ENCODE data around the gene MUC4. TPM values are rescaled to one million over a fixed set of nuclear protein-coding genes. Genes with fewer than 3 reads are reported as not detected.

Gene MUC4
- total RNA-seq, 2 donors from 2014 or later = 0.35 to 2.3 TPM

GRCh38 chr3:195752546-195753331 lies 59.0 kb downstream of the MUC4 start:
- Mint-ChIP-seq H3K4me1 (peaks cover 17% of the 10 kb centered on the region), H3K27me3 (ENCODE audit: insufficient read depth) (peaks cover 12% of the 10 kb centered on the region), H3K4me3 (no peak overlapping the region), H3K27ac (no peak overlapping the region), H3K9me3 (peaks cover under 1% of the 10 kb centered on the region), H3K36me3 (ENCODE audit: low read depth) (no peaks in the 10 kb centered on the region)
- H3K9me3 ChIP-seq (ENCODE audit: control insufficient read depth, low read length) = no peaks in the 10 kb centered on the region
- H3K4me1 ChIP-seq (ENCODE audit: control insufficient read depth, insufficient read depth, low read length) = no peaks in the 10 kb centered on the region
- peaks cover 10% of the 10 kb centered on the region for H3K27me3 ChIP-seq (ENCODE audit: control insufficient read depth, insufficient read depth, low read length, poor library complexity, severe bottlenecking)
- no peak overlapping the region for H3K4me3 ChIP-seq (ENCODE audit: low read length)
- DNase-seq = no peak
- WGBS, 2 experiments (ENCODE audit: insufficient coverage in 1 of 2, insufficient read length in 1 of 2) = 93 to 96% methylated on average over 8 to 26 of the region's 26 CpGs
- TF ChIP-seq, protein P1, sequence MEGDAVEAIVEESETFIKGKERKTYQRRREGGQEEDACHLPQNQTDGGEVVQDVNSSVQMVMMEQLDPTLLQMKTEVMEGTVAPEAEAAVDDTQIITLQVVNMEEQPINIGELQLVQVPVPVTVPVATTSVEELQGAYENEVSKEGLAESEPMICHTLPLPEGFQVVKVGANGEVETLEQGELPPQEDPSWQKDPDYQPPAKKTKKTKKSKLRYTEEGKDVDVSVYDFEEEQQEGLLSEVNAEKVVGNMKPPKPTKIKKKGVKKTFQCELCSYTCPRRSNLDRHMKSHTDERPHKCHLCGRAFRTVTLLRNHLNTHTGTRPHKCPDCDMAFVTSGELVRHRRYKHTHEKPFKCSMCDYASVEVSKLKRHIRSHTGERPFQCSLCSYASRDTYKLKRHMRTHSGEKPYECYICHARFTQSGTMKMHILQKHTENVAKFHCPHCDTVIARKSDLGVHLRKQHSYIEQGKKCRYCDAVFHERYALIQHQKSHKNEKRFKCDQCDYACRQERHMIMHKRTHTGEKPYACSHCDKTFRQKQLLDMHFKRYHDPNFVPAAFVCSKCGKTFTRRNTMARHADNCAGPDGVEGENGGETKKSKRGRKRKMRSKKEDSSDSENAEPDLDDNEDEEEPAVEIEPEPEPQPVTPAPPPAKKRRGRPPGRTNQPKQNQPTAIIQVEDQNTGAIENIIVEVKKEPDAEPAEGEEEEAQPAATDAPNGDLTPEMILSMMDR (conservative IDR thresholded peaks at IDR 0.05) = no peak
- no peak overlapping the region for H3K9ac ChIP-seq (ENCODE audit: extremely low read depth, low read length, poor library complexity, severe bottlenecking)
- H3K27ac ChIP-seq (ENCODE audit: low read depth, low read length) = no peak overlapping the region
- no peaks in the 10 kb centered on the region for H3K36me3 ChIP-seq (ENCODE audit: control insufficient read depth, insufficient read depth, low read length)

GRCh38 chr3:195752066-195752465 lies 59.7 kb downstream of the MUC4 start:
- Histone ChIP-seq H3K4me1 (ENCODE audit: control insufficient read depth, insufficient read depth, low read length) (no peaks in the 10 kb centered on the region), H3K27me3 (ENCODE audit: control insufficient read depth, insufficient read depth, low read length, poor library complexity, severe bottlenecking) (peaks cover 16% of the 10 kb centered on the region), H3K36me3 (ENCODE audit: control insufficient read depth, insufficient read depth, low read length) (no peaks in the 10 kb centered on the region), H3K27ac (ENCODE audit: low read depth, low read length) (no peak overlapping the region), H3K9me3 (ENCODE audit: control insufficient read depth, low read length) (no peaks in the 10 kb centered on the region), H3K9ac (ENCODE audit: extremely low read depth, low read length, poor library complexity, severe bottlenecking) (no peak overlapping the region), H3K4me3 (ENCODE audit: low read length) (no peak overlapping the region)
- Mint-ChIP-seq H3K4me1 (peaks cover 15% of the 10 kb centered on the region), H3K9me3 (peaks cover 7% of the 10 kb centered on the region), H3K36me3 (ENCODE audit: low read depth) (peaks cover 3% of the 10 kb centered on the region), H3K27me3 (ENCODE audit: insufficient read depth) (peaks cover 19% of the 10 kb centered on the region), H3K4me3 (no peak overlapping the region), H3K27ac (no peak overlapping the region)
- WGBS, 2 experiments (ENCODE audit: insufficient coverage in 1 of 2, insufficient read length in 1 of 2) = 92 to 95% methylated on average over 10 to 13 of the region's 13 CpGs
- TF ChIP-seq, protein P1 (conservative IDR thresholded peaks at IDR 0.05) = no peak
- no peak for DNase-seq

DNA sequence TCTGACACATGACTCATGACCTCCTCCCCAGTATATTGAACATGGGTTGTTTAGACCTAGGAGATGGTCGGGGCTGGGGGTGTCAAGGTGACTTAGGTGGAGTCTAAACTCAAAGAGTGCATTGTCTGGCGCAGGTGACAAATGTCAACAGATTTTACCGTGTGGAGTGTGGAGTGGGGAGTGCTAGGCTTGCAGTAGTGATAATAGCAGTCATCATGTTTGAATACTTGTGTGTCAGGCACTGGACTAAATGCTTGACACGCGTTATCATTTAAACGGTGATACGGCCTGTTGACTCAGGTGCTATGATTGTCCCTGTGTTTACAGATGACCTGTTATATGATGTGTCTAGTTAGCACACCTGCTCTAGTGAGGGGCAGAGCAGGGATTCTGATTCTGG lies 60.2 kb downstream of the MUC4 start:
- H3K9ac ChIP-seq (ENCODE audit: extremely low read depth, low read length, poor library complexity, severe bottlenecking) = no peak overlapping the region
- H3K27me3 ChIP-seq (ENCODE audit: control insufficient read depth, insufficient read depth, low read length, poor library complexity, severe bottlenecking) = peaks cover 21% of the 10 kb centered on the region
- H3K9me3 Mint-ChIP-seq = peaks cover 9% of the 10 kb centered on the region
- TF ChIP-seq, protein P1 (conservative IDR thresholded peaks at IDR 0.05) = no peak
- H3K27ac ChIP-seq (ENCODE audit: low read depth, low read length) = no peak overlapping the region
- H3K4me3 ChIP-seq (ENCODE audit: low read length) = no peak overlapping the region
- no peak for DNase-seq
- H3K27ac Mint-ChIP-seq = no peak overlapping the region
- no peaks in the 10 kb centered on the region for H3K4me1 ChIP-seq (ENCODE audit: control insufficient read depth, insufficient read depth, low read length)
- peaks cover 12% of the 10 kb centered on the region for H3K4me1 Mint-ChIP-seq
- H3K27me3 Mint-ChIP-seq (ENCODE audit: insufficient read depth) = peaks cover 24% of the 10 kb centered on the region
- H3K9me3 ChIP-seq (ENCODE audit: control insufficient read depth, low read length) = no peaks in the 10 kb centered on the region
- no peaks in the 10 kb centered on the region for H3K36me3 ChIP-seq (ENCODE audit: control insufficient read depth, insufficient read depth, low read length)
- H3K4me3 Mint-ChIP-seq = no peak overlapping the region
- 86 to 95% methylated on average over 7 of the region's 7 CpGs for WGBS, 2 experiments (ENCODE audit: insufficient coverage in 1 of 2, insufficient read length in 1 of 2)
- H3K36me3 Mint-ChIP-seq (ENCODE audit: low read depth) = peaks cover 4% of the 10 kb centered on the region
